Measurements from ENCODE around the gene CAPN14.

The CAPN14 gene

GRCh38 chr2:31217465-31218200, at the start of gene CAPN14:
CAPN14 (minus strand) TSS chr2:31217515; CDS start chr2:31205447, 12,068 bp downstream.
- DNase-seq (ENCODE audit: low read depth), result no peak
- no peak within 1 kb of the TSS for H3K4me3 ChIP-seq (ENCODE audit: low read depth, low read length)
- TF ChIP-seq CTCF (IDR thresholded peaks at IDR 0.05; ENCODE audit: low read depth, low read length, missing control alignments), result no peak

- no peak overlapping the region for H3K4me3 ChIP-seq (ENCODE audit: low read depth, low read length)
- no peak for DNase-seq (ENCODE audit: low read depth)
- TF ChIP-seq CTCF (IDR thresholded peaks at IDR 0.05; ENCODE audit: low read depth, low read length, missing control alignments), result no peak
Observed at GRCh38 chr2:31266804-31267203, 49.5 kb upstream of the CAPN14 start.

- H3K4me3 ChIP-seq (ENCODE audit: low read depth, low read length), result no peak overlapping the region
- no peak for DNase-seq (ENCODE audit: low read depth)
- TF ChIP-seq CTCF (IDR thresholded peaks at IDR 0.05; ENCODE audit: low read depth, low read length, missing control alignments), result no peak
Observed at GRCh38 chr2:31265234-31265633, 47.9 kb upstream of the CAPN14 start.

- DNase-seq (ENCODE audit: low read depth), result no peak
- H3K4me3 ChIP-seq (ENCODE audit: low read depth, low read length), result no peak overlapping the region
- TF ChIP-seq CTCF (IDR thresholded peaks at IDR 0.05; ENCODE audit: low read depth, low read length, missing control alignments), result peak; percentile 32
Observed at GRCh38 chr2:31263636-31264190, 46.4 kb upstream of the CAPN14 start.

- no peak overlapping the region for H3K4me3 ChIP-seq (ENCODE audit: low read depth, low read length)
- no peak for DNase-seq (ENCODE audit: low read depth)
- no peak for TF ChIP-seq CTCF (IDR thresholded peaks at IDR 0.05; ENCODE audit: low read depth, low read length, missing control alignments)
Observed at GRCh38 chr2:31260870-31261269, 43.6 kb upstream of the CAPN14 start.

- no peak overlapping the region for H3K4me3 ChIP-seq (ENCODE audit: low read depth, low read length)
- no peak for DNase-seq (ENCODE audit: low read depth)
- no peak for TF ChIP-seq CTCF (IDR thresholded peaks at IDR 0.05; ENCODE audit: low read depth, low read length, missing control alignments)
Observed at GRCh38 chr2:31259075-31259474, 41.8 kb upstream of the CAPN14 start.

- no peak for TF ChIP-seq CTCF (IDR thresholded peaks at IDR 0.05; ENCODE audit: low read depth, low read length, missing control alignments)
- H3K4me3 ChIP-seq (ENCODE audit: low read depth, low read length), result no peak overlapping the region
- DNase-seq (ENCODE audit: low read depth), result no peak
Observed at GRCh38 chr2:31258351-31258750, 41.0 kb upstream of the CAPN14 start.
